ENCODE results near the gene PPP1R9B.

PPP1R9B gene

DNA sequence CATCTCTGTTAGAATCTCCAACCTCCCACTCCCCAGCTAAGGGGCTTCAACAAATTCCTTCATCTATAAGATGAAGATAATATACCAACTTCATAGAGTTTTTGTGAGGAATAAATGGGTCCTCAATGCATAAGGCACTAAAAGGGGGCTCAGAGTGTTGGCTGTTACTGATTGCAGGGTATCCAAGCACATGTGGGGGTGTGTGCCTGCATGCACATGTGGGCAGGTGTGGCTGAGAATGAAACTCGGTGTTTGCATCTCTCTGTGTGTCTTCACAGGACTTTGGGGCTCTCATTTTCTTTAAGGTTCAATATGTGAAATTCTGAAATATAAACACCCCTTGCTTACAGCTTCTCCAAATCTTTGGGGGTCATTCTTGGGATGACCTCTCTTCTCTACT lies 4.1 kb upstream of the PPP1R9B start:
- TF ChIP-seq SIN3A (IDR thresholded peaks at IDR 0.05; ENCODE audit: borderline replicate concordance, insufficient read depth, low read length): no peak

DNA sequence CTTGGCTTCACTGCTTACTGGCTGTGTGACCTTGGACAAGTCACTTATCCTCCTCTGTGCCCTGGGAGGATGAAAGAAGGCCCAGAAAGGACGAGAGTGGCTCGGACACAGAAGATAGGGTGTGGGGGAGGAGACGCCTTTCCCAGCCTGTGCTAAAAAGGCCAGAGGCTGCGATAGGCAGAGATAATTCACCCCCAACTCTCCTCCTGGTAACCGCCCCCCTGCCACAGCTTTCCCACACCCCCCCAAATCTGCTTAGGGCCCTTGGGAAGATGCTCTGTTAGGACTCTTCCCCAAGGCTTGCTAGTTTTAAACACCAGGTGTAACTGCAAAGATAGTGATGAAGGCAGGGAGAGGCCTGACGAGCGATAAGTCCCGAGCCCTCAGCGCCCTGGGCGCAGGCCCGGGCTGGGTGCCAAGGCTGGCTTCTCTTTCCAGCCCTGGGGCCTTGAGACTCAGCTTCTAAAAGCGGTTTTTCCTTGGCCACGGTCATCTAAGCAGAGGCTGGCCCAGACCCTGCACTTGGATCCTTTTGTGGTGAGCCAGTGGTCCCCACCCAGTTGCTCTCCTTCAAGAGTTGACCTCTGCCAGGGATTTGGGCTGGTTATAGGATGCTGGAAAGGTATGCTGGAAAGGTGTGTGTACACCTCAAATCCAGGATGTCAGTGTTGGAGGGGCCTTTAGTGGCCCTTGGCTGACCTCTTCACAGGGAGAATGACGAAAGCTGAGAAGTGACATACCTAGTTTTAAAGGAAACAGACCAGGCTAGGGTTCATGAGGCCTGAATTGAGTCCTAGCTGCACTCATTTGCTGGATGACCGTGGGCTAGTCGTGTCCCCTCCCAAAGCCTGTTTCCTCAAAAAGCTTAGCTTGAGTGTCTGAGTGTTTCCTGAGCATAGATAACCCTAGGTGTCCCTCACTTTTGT lies 3.4 kb upstream of the PPP1R9B start:
- no peak for TF ChIP-seq SIN3A (IDR thresholded peaks at IDR 0.05; ENCODE audit: borderline replicate concordance, insufficient read depth, low read length)
- TF ChIP-seq, protein P1, sequence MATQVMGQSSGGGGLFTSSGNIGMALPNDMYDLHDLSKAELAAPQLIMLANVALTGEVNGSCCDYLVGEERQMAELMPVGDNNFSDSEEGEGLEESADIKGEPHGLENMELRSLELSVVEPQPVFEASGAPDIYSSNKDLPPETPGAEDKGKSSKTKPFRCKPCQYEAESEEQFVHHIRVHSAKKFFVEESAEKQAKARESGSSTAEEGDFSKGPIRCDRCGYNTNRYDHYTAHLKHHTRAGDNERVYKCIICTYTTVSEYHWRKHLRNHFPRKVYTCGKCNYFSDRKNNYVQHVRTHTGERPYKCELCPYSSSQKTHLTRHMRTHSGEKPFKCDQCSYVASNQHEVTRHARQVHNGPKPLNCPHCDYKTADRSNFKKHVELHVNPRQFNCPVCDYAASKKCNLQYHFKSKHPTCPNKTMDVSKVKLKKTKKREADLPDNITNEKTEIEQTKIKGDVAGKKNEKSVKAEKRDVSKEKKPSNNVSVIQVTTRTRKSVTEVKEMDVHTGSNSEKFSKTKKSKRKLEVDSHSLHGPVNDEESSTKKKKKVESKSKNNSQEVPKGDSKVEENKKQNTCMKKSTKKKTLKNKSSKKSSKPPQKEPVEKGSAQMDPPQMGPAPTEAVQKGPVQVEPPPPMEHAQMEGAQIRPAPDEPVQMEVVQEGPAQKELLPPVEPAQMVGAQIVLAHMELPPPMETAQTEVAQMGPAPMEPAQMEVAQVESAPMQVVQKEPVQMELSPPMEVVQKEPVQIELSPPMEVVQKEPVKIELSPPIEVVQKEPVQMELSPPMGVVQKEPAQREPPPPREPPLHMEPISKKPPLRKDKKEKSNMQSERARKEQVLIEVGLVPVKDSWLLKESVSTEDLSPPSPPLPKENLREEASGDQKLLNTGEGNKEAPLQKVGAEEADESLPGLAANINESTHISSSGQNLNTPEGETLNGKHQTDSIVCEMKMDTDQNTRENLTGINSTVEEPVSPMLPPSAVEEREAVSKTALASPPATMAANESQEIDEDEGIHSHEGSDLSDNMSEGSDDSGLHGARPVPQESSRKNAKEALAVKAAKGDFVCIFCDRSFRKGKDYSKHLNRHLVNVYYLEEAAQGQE (IDR thresholded peaks at IDR 0.05; ENCODE audit: insufficient read depth in 1 of 2, low read depth in 2 of 2, low read length in 2 of 2): no peak
- no peak for TF ChIP-seq POLR2AphosphoS5 (IDR thresholded peaks at IDR 0.05; ENCODE audit: low read depth, low read length)
- no peak for TF ChIP-seq FOXP2 (optimal IDR thresholded peaks at IDR 0.05; ENCODE audit: borderline replicate concordance, extremely low read depth, extremely low read length, insufficient read depth)
- no peak for TF ChIP-seq TAF1 (IDR thresholded peaks at IDR 0.05; ENCODE audit: borderline replicate concordance, insufficient read depth, low read length)

GRCh38 chr17:50152736-50153135 lies 2.3 kb upstream of the PPP1R9B start:
- no peak for TF ChIP-seq POLR2AphosphoS5 (IDR thresholded peaks at IDR 0.05; ENCODE audit: low read depth, low read length)
- TF ChIP-seq FOXP2 (optimal IDR thresholded peaks at IDR 0.05; ENCODE audit: borderline replicate concordance, extremely low read depth, extremely low read length, insufficient read depth): no peak
- no peak for TF ChIP-seq TAF1 (IDR thresholded peaks at IDR 0.05; ENCODE audit: borderline replicate concordance, insufficient read depth, low read length)
- no peak for TF ChIP-seq SIN3A (IDR thresholded peaks at IDR 0.05; ENCODE audit: borderline replicate concordance, insufficient read depth, low read length)
- TF ChIP-seq, protein P1 (IDR thresholded peaks at IDR 0.05; ENCODE audit: insufficient read depth in 1 of 2, low read depth in 2 of 2, low read length in 2 of 2): no peak

- TF ChIP-seq, protein P1 (IDR thresholded peaks at IDR 0.05; ENCODE audit: insufficient read depth in 1 of 2, low read depth in 2 of 2, low read length in 2 of 2): 0 out of 4 replicates have a peak, but pooled peaks of 1 of the 2 experiments have one; percentile 48
- TF ChIP-seq SIN3A (IDR thresholded peaks at IDR 0.05; ENCODE audit: borderline replicate concordance, insufficient read depth, low read length) (peak; percentile 82), FOXP2 (optimal IDR thresholded peaks at IDR 0.05; ENCODE audit: borderline replicate concordance, extremely low read depth, extremely low read length, insufficient read depth) (peak; percentile 54), TAF1 (IDR thresholded peaks at IDR 0.05; ENCODE audit: borderline replicate concordance, insufficient read depth, low read length) (no peak), POLR2AphosphoS5 (IDR thresholded peaks at IDR 0.05; ENCODE audit: low read depth, low read length) (peak; percentile 36)
Observed at GRCh38 chr17:50151937-50152547, 1.6 kb upstream of the PPP1R9B start.

DNA sequence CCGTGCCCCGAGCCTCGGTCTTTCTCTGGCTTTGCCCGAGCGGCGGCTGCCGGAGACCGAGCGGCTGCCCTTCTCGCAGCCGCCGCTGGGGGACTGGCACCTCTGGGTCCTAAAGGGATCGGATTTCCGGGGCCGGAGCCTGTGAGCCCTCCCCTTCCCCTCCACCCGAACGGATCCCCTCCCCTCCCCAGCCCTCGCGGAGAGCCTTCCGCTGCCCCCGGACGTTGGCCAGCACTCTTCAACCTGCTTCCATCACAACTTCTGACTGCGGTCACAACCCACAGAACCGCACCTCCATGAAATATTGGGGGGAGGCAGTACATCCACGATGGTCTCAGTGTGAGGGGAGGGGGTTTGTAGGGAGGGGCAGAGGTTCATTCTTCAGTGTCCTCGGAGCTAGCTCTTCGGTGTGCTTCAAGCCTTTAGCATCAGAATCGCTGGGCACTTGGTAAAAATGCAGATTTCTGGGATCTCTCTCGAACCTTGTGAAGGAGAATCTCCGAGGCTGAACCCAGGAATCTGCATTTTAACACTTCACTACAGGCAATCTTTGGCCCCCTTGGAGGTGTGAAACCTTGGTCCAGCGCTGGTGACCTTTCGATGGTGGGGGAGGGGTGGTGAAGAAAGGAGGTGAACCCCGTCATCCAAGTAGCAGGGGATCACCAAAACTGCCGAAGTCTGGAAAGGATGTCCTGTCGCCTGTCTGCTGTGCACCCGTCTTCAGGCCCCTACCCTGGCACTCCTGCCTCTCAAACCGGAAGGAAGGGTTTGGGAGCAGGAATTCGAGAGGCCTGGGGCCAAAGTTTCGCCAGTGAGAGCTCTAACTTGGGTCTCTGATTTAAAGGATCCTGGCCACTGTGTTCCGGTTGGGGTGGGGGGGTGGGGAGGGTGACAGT lies 812 bp upstream of the PPP1R9B start:
- TF ChIP-seq, protein P1 (IDR thresholded peaks at IDR 0.05; ENCODE audit: insufficient read depth in 1 of 2, low read depth in 2 of 2, low read length in 2 of 2): no peak; a peak in 1 of 4 replicates
- TF ChIP-seq SIN3A (IDR thresholded peaks at IDR 0.05; ENCODE audit: borderline replicate concordance, insufficient read depth, low read length) (peak; percentile 55; the same call in 1 of the 2 replicates), TAF1 (IDR thresholded peaks at IDR 0.05; ENCODE audit: borderline replicate concordance, insufficient read depth, low read length) (peak; percentile 91), POLR2AphosphoS5 (IDR thresholded peaks at IDR 0.05; ENCODE audit: low read depth, low read length) (peak; percentile 83), FOXP2 (optimal IDR thresholded peaks at IDR 0.05; ENCODE audit: borderline replicate concordance, extremely low read depth, extremely low read length, insufficient read depth) (peak; percentile 15)
